Stimulated activated CD8-positive, alpha-beta memory T cell treated with anti-CD3 and anti-CD28 coated beads, Interleukin-2, amount 100 ng/mL, for 48 hours (primary cell): ENCODE results near the gene SPTLC1.
A peak's percentile ranks its signal among the peaks of the same experiment; 100 is the strongest.

ENCODE experiments used
- DNase-seq, 2 donors: peaks; one replicate each; pipeline ENCODE4 v3.0.0-alpha.2; 2020; ENCODE audit warnings: low read depth in 2 of 2

Gene SPTLC1

GRCh38 chr9:92095236-92095635 lies 20.0 kb downstream of the SPTLC1 start:
- no peak for DNase-seq

GRCh38 chr9:92094655-92095054 lies 20.6 kb downstream of the SPTLC1 start:
- peak; percentile 7 to 17 for DNase-seq

GRCh38 chr9:92077888-92078287 lies 37.3 kb downstream of the SPTLC1 start:
- DNase-seq = no peak

GRCh38 chr9:92071634-92072033 lies 43.6 kb downstream of the SPTLC1 start:
- DNase-seq = no peak

- DNase-seq = no peak
Measured at GRCh38 chr9:92066168-92066567, 49.0 kb downstream of the SPTLC1 start.

- DNase-seq = no peak
Measured at GRCh38 chr9:92064711-92065110, 50.5 kb downstream of the SPTLC1 start.

- no peak for DNase-seq
Measured at GRCh38 chr9:92061184-92061583, 54.0 kb downstream of the SPTLC1 start.

- no peak for DNase-seq
Measured at GRCh38 chr9:92059661-92060060, 55.6 kb downstream of the SPTLC1 start.

- DNase-seq = no peak
Measured at GRCh38 chr9:92058723-92059444, 56.3 kb downstream of the SPTLC1 start.

GRCh38 chr9:92058026-92058425 lies 57.2 kb downstream of the SPTLC1 start:
- DNase-seq = no peak

GRCh38 chr9:92057226-92057625 lies 58.0 kb downstream of the SPTLC1 start:
- DNase-seq = no peak

- DNase-seq = no peak
Measured at GRCh38 chr9:92055624-92056023, 59.6 kb downstream of the SPTLC1 start.

GRCh38 chr9:92048924-92049625 lies 66.1 kb downstream of the SPTLC1 start:
- DNase-seq = no peak

GRCh38 chr9:92047500-92047899 lies 67.7 kb downstream of the SPTLC1 start:
- no peak for DNase-seq

- DNase-seq = no peak
Measured at GRCh38 chr9:92046676-92047075, 68.5 kb downstream of the SPTLC1 start.

- DNase-seq = no peak
Measured at GRCh38 chr9:92044936-92045335, 70.3 kb downstream of the SPTLC1 start.

GRCh38 chr9:92043002-92043401 lies 72.2 kb downstream of the SPTLC1 start:
- DNase-seq = no peak

GRCh38 chr9:92042260-92042659 lies 73.0 kb downstream of the SPTLC1 start:
- no peak for DNase-seq

GRCh38 chr9:92036756-92037155 lies 78.5 kb downstream of the SPTLC1 start:
- no peak for DNase-seq

- DNase-seq = no peak
Measured at GRCh38 chr9:92036411-92036746, 78.8 kb downstream of the SPTLC1 start.

GRCh38 chr9:92035687-92036410 lies 79.4 kb downstream of the SPTLC1 start:
- no peak for DNase-seq

- no peak for DNase-seq
Measured at GRCh38 chr9:92035146-92035545, 80.1 kb downstream of the SPTLC1 start.

GRCh38 chr9:92033991-92034390 lies 81.2 kb downstream of the SPTLC1 start:
- DNase-seq = no peak
